GM19468 (cell line): ENCODE results near the gene GSG1L.
"Not testable (repeated sequence)": the region's sequence is repeated elsewhere in the genome, so short reads cannot be mapped to it uniquely, and the experiment has no call there.

Source experiments
- ATAC-seq: cut with Tn5 transposase; IDR thresholded peaks from one replicate; pipeline ENCODE4 v1.9.1; 2021; ENCODE audit warnings: mild to moderate bottlenecking, moderate library complexity, moderate number of reproducible peaks; ENCODE audit not compliant: unreplicated experiment; ENCODE audit errors: extremely low read depth

Gene GSG1L

GRCh38 chr16:27920391-27920891 lies 143.1 kb downstream of the GSG1L start:
- ATAC-seq, result no peak

GRCh38 chr16:27918755-27919154 lies 144.8 kb downstream of the GSG1L start:
- ATAC-seq, result no peak

GRCh38 chr16:27917949-27918348 lies 145.6 kb downstream of the GSG1L start:
- no peak for ATAC-seq

- ATAC-seq, result no peak
Observed at GRCh38 chr16:27911486-27911885, 152.0 kb downstream of the GSG1L start.

- ATAC-seq, result no peak
Observed at GRCh38 chr16:27907457-27907972, 156.0 kb downstream of the GSG1L start.

GRCh38 chr16:27906883-27907282 lies 156.6 kb downstream of the GSG1L start:
- ATAC-seq, result no peak

GRCh38 chr16:27903046-27903655 lies 160.4 kb downstream of the GSG1L start:
- ATAC-seq, result no peak

- no peak for ATAC-seq
Observed at GRCh38 chr16:27902551-27902950, 161.0 kb downstream of the GSG1L start.

GRCh38 chr16:27901956-27902355 lies 161.6 kb downstream of the GSG1L start:
- ATAC-seq, result no peak

- ATAC-seq, result no peak
Observed at GRCh38 chr16:27899736-27900135, 163.8 kb downstream of the GSG1L start.

- ATAC-seq, result no peak
Observed at GRCh38 chr16:27894386-27894785, 169.1 kb downstream of the GSG1L start.

- no peak for ATAC-seq
Observed at GRCh38 chr16:27892879-27893278, 170.6 kb downstream of the GSG1L start.

GRCh38 chr16:27890866-27891265 lies 172.6 kb downstream of the GSG1L start:
- no peak for ATAC-seq

- no peak for ATAC-seq
Observed at GRCh38 chr16:27890006-27890405, 173.5 kb downstream of the GSG1L start.

- ATAC-seq, result no peak
Observed at GRCh38 chr16:27883576-27883975, 179.9 kb downstream of the GSG1L start.

- no peak for ATAC-seq
Observed at GRCh38 chr16:27880287-27880686, 183.2 kb downstream of the GSG1L start.

GRCh38 chr16:27879601-27880247 lies 183.8 kb downstream of the GSG1L start:
- ATAC-seq, result no peak

GRCh38 chr16:27872627-27873026 lies 190.9 kb downstream of the GSG1L start:
- not testable (repeated sequence) for ATAC-seq

GRCh38 chr16:27870116-27870798 lies 193.3 kb downstream of the GSG1L start:
- no peak for ATAC-seq

- no peak for ATAC-seq
Observed at GRCh38 chr16:27869411-27869810, 194.1 kb downstream of the GSG1L start.

GRCh38 chr16:27868180-27868579 lies 195.3 kb downstream of the GSG1L start:
- ATAC-seq, result no peak
